Heart right ventricle (tissue), 16 donors: ENCODE data around the gene BRI3. TPM values are rescaled to one million over a fixed set of nuclear protein-coding genes. Genes with fewer than 3 reads are reported as not detected.

Experiments
- ATAC-seq, 8 donors: fragments of 200-7000 bp; cut with Tn5 transposase; one replicate each; pipeline ENCODE4 v1.9.1; 2020; ENCODE audit warnings: mild to moderate bottlenecking in 8 of 8, moderate library complexity in 8 of 8, moderate number of reproducible peaks in 1 of 8
- DNase-seq, 2 donors: peaks; one replicate each; pipeline ENCODE4 v3.0.0-alpha.2; 2020
- H3K27ac ChIP-seq, 10 donors: fragments of 200-600 bp; sonication (generic) in 2 of 10; one replicate each; pipeline versions ENCODE4 v1.5.0 to v1.8.0; 2020 to 2022; ENCODE audit warnings: mild to moderate bottlenecking in 3 of 10
- H3K27me3 ChIP-seq, 7 donors: fragments of 200-600 bp; one replicate each; pipeline ENCODE4 v1.8.0; 2021 to 2022; ENCODE audit warnings: mild to moderate bottlenecking in 2 of 7
- H3K36me3 ChIP-seq, 9 donors: fragments of 200-600 bp; sonication (generic) in 1 of 9; one replicate each; pipeline versions ENCODE4 v1.5.0 to v1.8.0; 2020 to 2022; ENCODE audit warnings: mild to moderate bottlenecking in 2 of 9
- H3K4me1 ChIP-seq, 9 donors: fragments of 200-600 bp; sonication (generic) in 1 of 9; one replicate each; pipeline versions ENCODE4 v1.5.0 to v1.8.0; 2020 to 2022; ENCODE audit warnings: mild to moderate bottlenecking in 4 of 9
- H3K4me3 ChIP-seq, 10 donors: fragments of 200-600 bp; sonication (generic) in 2 of 10; one replicate each; pipeline versions ENCODE4 v1.5.0 to v1.8.0; 2020 to 2022; ENCODE audit warnings: mild to moderate bottlenecking in 7 of 10, moderate library complexity in 2 of 10
- H3K9me3 ChIP-seq, 11 donors: fragments of 200-600 bp in 10 of 11; sonication (generic) in 2 of 11; one replicate each; pipeline versions ENCODE4 v1.5.0 to v1.8.0; 2013 to 2022; ENCODE audit warnings: mild to moderate bottlenecking in 2 of 11, control low read depth in 1 of 11, moderate library complexity in 1 of 11
- WGBS, 2 donors: extraction: QIAGEN DNeasy Blood & Tissue Kit; methylation state at CpG; one replicate each; pipeline ENCODE4 v1.1.7; 2013; ENCODE audit warnings: inconsistent platforms in 1 of 2; 5-methylcytosine and 5-hydroxymethylcytosine counted together
- intact Hi-C, 10 donors: fragments of 100-400 bp; cut with DNase I; formaldehyde crosslinking; loops; one replicate each; pipeline versions ENCODE4 v1.11.1 to v1.14.2; 2022
- polyA plus RNA-seq, 2 donors: library from polyadenylated mRNA; stranded (reverse); fragments of 200-250 nt; gene quantifications; one replicate each; pipeline ENCODE4 v1.2.3, GENCODE V29; 2013
- total RNA-seq, 10 donors: library from RNA; stranded (reverse); fragmentation: NEBNext Ultra II Directional in 3 of 10; extraction: Animal tissue kit (Norgen Biotek cat#: 25700) in 3 of 10; gene quantifications; one replicate each; pipeline versions ENCODE4 v1.2.1 to v1.2.4, GENCODE V29; 2021 to 2023
- TF ChIP-seq, protein P1 (sequence below), 9 donors: fragments of 200-600 bp; sonication (generic) in 2 of 9; IDR thresholded peaks; one replicate each; pipeline versions ENCODE4 v1.5.0 to v1.8.0; 2021 to 2022; ENCODE audit warnings: antibody characterized with exemption in 9 of 9, mild to moderate bottlenecking in 5 of 9, moderate library complexity in 1 of 9
- donor health status: Arrhythmogenic right ventricular cardiomyopathy.
- donor health status: ischemic (EF 13 %, LVEDD 7.1; RV severe dilation, severe dysfunction).
- donor health status: healthy with polysubstance abuse.
- donor health status: DM: no; HTN: yes; CAD: no.
- donor health status: DM: no; HTN: no; CAD: no.
- donor health status: ischemic (EF 25% LVEDD 6.9; RV normal size, moderate dysfunction).
- donor health status: ischemic (EF 25% LVEDD 5.7; RV mildly dilated, moderate dysfunction).
- donor health status: healthy.
- donor health status: DM: yes; HTN: yes; CAD: no.
- donor health status: Ischemic cardiomyopathy.
- donor health status: ischemic (EF 35%, LVEDD 5.7; RV mildly dilated, moderate dysfunction).
- donor health status: nonischemic (EF 11% LVEDD 7.7; RV severe dilation, severe dysfunction).
- donor health status: DM: yes; HTN: yes; CAD: no.
- donor health status: PGD.
- donor health status: ischemic (EF 29% LVEDD 5.4; RV normal size, mild dysfunction).
- donor health status: nonischemic (EF 23%, LVEDD 6.1; RV moderate dilation, normal function).

The BRI3 gene
- total and polyA plus RNA-seq, 12 donors: 135 to 267 (median 218) TPM

DNA sequence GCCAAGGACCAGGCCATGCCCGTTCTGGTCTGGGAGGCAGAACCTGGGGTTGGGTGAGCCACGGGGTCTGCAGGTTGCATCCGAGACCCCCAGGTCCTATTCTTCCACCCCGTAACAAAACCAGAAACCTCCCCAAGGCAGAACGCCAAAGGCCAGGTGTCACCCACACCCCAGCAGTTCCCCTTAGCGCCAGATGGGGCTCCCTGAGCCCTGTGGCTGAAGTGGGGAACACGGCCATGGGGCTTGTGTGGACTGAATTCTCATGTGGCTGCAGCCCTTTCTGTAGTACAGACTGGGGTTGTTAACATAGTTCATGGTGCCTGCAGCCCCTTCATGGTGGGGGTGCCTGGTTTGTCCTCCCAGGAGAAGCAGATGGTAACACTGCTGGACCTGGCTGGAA is 10.2 kb downstream of the BRI3 start:
- DNase-seq: no peak
- no peak overlapping the region for H3K27ac ChIP-seq
- H3K36me3 ChIP-seq: peaks cover 0 to 87% (median 22%) of the 10 kb centered on the region in 9 donors
- no peak for ATAC-seq
- TF ChIP-seq, protein P1, sequence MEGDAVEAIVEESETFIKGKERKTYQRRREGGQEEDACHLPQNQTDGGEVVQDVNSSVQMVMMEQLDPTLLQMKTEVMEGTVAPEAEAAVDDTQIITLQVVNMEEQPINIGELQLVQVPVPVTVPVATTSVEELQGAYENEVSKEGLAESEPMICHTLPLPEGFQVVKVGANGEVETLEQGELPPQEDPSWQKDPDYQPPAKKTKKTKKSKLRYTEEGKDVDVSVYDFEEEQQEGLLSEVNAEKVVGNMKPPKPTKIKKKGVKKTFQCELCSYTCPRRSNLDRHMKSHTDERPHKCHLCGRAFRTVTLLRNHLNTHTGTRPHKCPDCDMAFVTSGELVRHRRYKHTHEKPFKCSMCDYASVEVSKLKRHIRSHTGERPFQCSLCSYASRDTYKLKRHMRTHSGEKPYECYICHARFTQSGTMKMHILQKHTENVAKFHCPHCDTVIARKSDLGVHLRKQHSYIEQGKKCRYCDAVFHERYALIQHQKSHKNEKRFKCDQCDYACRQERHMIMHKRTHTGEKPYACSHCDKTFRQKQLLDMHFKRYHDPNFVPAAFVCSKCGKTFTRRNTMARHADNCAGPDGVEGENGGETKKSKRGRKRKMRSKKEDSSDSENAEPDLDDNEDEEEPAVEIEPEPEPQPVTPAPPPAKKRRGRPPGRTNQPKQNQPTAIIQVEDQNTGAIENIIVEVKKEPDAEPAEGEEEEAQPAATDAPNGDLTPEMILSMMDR (IDR thresholded peaks at IDR 0.05): peak in 3 of 9 donors; percentile 8 to 12 (median 11)
- WGBS, 2 donors: 74 to 81% methylated on average over 7 of the region's 7 CpGs
- H3K4me3 ChIP-seq: no peak overlapping the region
- H3K4me1 ChIP-seq: peaks cover 16 to 57% (median 42%) of the 10 kb centered on the region in 9 donors
- H3K9me3 ChIP-seq: no peaks in the 10 kb centered on the region
- H3K27me3 ChIP-seq: no peaks in the 10 kb centered on the region
- intact Hi-C loops: loop anchor here in 5 of 10 donors (5.0 to 10.0 kb wide), 4 partner anchors 111 to 553 kb away; partner anchors contain the start of gene BAIAP2L1 (in 3 of the 5)

DNA sequence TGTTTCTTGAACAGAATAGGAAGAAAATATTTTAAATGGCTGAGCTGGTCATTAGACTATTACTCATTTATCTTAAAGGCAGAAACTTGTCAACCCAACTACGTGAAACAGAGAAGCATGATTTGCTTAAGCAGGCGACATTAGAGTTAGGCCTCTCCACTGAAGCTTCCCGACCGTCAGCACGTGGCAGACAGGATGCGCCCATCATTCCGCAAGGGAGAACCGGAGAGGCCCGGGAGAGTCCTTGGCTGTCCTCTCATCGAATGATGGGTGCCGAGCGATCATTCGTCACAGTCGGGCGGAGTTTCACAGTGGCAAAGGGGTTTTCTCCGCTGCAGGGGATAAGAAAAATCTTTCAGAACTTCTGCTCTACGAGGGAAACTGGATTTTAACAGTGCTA is 11.8 kb downstream of the BRI3 start:
- Histone ChIP-seq H3K27ac (no peak overlapping the region), H3K4me3 (no peak overlapping the region), H3K36me3 (peaks cover 0 to 72% (median 22%) of the 10 kb centered on the region in 9 donors), H3K4me1 (peaks cover under 1 to 42% (median 27%) of the 10 kb centered on the region in 9 donors), H3K27me3 (no peaks in the 10 kb centered on the region), H3K9me3 (no peaks in the 10 kb centered on the region)
- 79 to 80% methylated on average over 17 of the region's 17 CpGs for WGBS, 2 donors
- intact Hi-C loops: loop anchor here in 5 of 10 donors (5.0 to 10.0 kb wide), 4 partner anchors 109 to 552 kb away; partner anchors contain the start of gene BAIAP2L1 (in 3 of the 5)
- TF ChIP-seq, protein P1 (IDR thresholded peaks at IDR 0.05): no peak
- ATAC-seq (no peak), DNase-seq (no peak)

DNA sequence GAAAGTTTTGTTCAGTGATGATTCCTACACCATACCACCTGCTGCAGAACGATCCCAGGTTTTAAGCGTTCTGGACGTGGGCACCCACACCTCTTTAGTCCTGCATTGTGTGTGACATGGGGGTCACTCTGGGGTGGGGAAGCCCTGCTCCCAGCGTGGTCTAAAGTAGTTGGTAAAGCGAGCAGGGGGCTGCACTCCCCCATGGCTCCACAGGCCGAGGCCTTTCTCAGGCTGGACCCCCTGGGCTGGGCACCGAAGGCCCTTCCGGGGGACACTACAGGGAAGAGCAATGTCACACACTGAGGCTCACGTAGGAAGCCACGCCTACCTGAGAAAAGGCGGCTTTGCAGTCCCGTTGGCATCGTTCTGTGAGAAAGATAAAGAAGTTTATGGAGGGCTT is 12.3 kb downstream of the BRI3 start:
- H3K4me1 ChIP-seq: peaks cover 0 to 37% (median 24%) of the 10 kb centered on the region in 9 donors
- ATAC-seq (no peak), DNase-seq (no peak)
- H3K27ac ChIP-seq: no peak overlapping the region
- TF ChIP-seq, protein P1 (IDR thresholded peaks at IDR 0.05): no peak
- 91 to 92% methylated on average over 13 of the region's 13 CpGs for WGBS, 2 donors
- intact Hi-C loops: loop anchor here in 6 of 10 donors (2.0 to 10.0 kb wide), 5 partner anchors 107 to 551 kb away; partner anchors contain the start of gene BAIAP2L1 (in 6 of the 6)
- H3K4me3 ChIP-seq: no peak overlapping the region
- no peaks in the 10 kb centered on the region for H3K27me3 ChIP-seq
- no peaks in the 10 kb centered on the region for H3K9me3 ChIP-seq
- H3K36me3 ChIP-seq: peaks cover 0 to 67% (median 22%) of the 10 kb centered on the region in 9 donors

DNA sequence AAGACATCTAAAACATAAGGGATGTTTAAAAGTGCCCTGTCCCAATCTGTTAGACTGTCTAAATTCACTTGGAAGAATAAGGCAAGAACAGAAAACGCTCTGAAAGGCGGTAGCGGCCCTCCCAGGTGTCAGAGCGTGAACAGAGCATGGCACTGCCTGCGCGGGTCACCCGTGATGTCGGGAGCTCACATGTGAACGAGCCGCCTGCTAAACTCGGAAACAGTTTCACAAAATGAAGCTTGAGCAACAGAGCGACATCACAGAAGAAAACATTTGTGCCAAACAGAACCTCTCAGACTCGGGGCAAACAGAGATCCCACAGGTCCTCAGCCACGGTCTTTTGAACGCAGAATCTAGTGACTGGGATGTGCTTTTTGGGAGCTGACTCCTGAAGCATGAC is 12.8 kb downstream of the BRI3 start:
- H3K27ac ChIP-seq: no peak overlapping the region

More for the DNA sequence above, 12.8 kb downstream of the BRI3 start:
- DNase-seq (no peak), ATAC-seq (no peak)
- TF ChIP-seq, protein P1 (IDR thresholded peaks at IDR 0.05): no peak
- intact Hi-C loops: loop anchor here in 6 of 10 donors (2.0 to 10.0 kb wide), 5 partner anchors 106 to 550 kb away; partner anchors contain the start of gene BAIAP2L1 (in 6 of the 6)
- whole genome bisulfite sequencing, 2 donors: 86 to 88% methylated on average over 15 of the region's 15 CpGs
- Histone ChIP-seq H3K4me3 (no peak overlapping the region), H3K27me3 (no peaks in the 10 kb centered on the region), H3K36me3 (peaks cover 0 to 63% (median 22%) of the 10 kb centered on the region in 9 donors), H3K4me1 (peaks cover 0 to 31% (median 18%) of the 10 kb centered on the region in 9 donors), H3K9me3 (no peaks in the 10 kb centered on the region)
